NCI-H2196 (cell line): Measurements from ENCODE around the gene KAZN.

ENCODE experiments used
- DNase-seq: peaks from one replicate; lab custom pipeline; 2025; ENCODE audit not compliant: unreplicated experiment; lab: John Stamatoyannopoulos, UW

Gene KAZN

GRCh38 chr1:14739082-14739832, 140.8 kb downstream of the KAZN start:
- DNase-seq = no peak

- no peak for DNase-seq
Measured at GRCh38 chr1:14740016-14740415, 141.5 kb downstream of the KAZN start.

GRCh38 chr1:14741082-14741481, 142.6 kb downstream of the KAZN start:
- DNase-seq = no peak

GRCh38 chr1:14741532-14741931, 143.0 kb downstream of the KAZN start:
- DNase-seq = no peak

GRCh38 chr1:14742181-14742980, 143.9 kb downstream of the KAZN start:
- DNase-seq = no peak

- DNase-seq = no peak
Measured at GRCh38 chr1:14743368-14743767, 144.9 kb downstream of the KAZN start.

- DNase-seq = no peak
Measured at GRCh38 chr1:14745001-14745720, 146.7 kb downstream of the KAZN start.

DNA sequence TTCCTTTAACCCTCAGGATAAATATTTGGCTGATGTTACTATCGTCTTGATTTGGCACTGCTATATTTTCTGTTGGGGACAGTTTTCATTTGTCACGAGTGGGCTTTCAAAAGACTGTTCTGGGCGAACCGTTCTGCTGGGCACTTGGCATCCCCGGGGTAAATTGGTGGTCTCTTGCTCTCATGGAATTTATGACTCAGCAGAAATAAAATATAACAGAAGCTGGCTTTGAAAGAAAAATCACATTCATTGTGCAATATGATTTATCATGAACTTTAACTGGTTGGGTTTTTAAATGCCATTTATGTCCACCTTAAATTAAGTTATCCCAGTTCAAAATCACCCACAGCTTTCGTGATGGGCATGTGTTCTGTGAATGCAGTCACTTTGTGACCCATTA, 147.3 kb downstream of the KAZN start:
- no peak for DNase-seq

- no peak for DNase-seq
Measured at GRCh38 chr1:14746393-14746792, 147.9 kb downstream of the KAZN start.

DNA sequence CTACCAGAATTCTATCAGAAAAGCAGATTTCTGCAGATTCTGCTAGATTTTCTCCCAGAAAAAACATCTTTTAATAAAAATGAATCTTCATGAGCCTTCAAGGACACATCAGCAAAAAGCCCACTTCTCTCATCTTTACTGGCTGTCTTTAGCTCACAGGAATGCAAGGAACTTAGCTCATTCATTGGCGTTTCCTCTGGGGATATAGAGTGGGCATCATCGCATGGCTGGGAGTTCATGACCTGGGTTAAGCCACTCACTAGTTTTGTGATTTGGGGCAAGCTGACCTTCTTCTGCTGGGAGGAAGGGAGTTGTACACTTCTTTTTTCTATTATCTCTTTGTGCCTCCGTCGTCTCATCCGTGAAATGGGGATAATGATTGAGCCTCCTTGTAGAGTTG, 149.7 kb downstream of the KAZN start:
- no peak for DNase-seq

DNA sequence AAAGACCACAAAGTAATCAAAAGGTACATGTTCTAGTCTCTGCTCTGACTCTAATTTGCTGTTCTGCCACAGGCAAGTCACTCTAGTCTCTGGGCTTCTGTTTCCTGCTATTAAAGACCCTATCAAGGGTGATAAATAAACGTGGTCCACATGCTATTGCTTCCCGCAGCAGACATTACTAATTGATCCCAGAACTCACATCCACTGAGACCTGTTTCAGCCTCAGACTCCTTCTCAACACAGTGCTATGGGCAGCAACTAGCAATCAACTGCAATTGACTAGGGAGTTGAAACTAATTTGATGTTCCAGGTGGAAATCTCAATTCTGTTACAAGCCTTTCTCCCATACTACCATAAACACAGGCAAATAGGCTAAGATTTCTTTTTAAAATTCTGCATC, 150.5 kb downstream of the KAZN start:
- no peak for DNase-seq

DNA sequence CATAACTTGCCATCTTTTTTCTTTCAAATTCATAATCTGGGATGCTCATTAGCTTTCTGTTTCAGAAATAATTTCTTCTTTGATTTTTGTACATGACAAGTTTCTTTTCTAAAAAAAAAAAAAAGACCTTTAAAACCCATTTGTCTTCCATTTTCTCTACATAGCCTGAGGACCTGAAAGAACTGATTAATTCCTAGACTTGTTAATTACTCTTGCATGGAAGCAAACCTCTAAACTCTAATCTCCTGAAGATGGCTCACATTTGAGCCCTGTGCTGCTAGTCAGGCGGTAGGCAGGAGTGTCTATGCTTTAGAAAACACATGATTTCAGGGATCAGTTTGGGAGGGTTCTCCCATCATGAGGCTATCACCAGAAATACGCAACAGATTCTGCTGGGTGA, 152.0 kb downstream of the KAZN start:
- no peak for DNase-seq

DNA sequence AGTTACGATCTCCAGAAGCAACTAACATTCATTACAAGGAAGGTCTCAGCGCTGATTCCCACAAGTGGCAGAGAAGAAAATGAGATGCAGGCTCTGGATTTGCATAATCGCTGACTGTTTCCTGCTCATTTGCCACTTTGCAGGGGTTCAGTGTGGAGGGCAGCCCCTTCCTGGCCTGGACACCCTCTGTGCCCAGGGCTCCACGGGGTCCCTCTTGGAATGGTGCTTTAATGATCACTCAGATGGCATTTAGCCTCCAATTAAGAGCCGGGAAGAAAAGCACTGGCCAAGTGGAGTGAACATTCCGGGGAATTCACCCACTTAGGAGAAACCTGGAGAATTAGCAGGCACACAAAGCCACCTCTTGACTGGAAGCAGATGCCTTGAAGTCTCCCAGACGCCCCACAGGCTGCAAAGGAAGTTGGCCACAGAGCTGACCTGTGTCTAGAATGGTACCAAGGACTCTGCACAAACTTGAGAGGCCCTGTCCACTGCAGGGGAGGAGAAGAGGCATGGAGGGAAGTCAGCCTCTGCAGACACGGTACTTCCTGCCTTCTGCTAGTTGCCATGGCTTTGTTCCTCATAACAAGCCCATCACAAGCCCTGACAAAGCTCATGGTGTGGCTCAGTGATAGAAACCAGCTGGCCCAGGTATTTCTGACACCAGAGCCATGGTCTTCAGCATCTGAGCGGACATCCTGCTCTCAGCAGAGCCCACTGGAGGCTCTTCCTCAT, 157.2 kb downstream of the KAZN start:
- DNase-seq = no peak

DNA sequence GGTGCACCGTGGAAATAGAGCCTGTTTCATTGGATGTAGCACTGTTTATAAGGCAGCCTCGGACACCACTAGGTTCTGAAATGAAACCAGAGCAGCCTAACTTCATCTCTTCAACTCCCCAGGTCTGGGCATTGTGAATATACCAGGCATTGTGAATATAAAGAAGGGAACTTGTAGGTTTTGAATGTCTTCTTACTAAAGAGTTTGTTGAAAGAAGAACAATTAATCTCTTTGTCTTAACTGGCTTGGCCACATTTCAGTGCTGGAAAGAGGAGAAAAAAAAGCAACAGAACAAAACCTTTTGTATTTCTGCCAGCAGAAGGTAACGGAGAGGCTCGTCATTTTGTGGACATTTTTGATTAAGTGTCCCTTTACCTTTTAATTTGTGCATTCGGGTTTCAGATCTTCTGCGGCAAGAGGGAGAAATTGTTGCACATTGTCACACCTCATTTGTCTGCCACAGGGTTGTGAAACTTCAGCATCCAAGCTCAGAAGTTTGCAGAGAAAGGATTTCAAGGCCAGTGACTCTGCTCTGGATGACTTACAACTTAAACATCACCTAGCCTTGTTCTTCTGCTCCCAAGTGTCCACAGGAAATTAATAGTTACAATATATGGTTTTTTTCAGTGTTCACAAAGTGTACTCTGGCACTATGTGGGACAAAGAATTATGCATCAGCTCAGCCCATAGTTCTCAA, 158.3 kb downstream of the KAZN start:
- DNase-seq = no peak

- DNase-seq = no peak
Measured at GRCh38 chr1:14757286-14757625, 158.8 kb downstream of the KAZN start.

- no peak for DNase-seq
Measured at GRCh38 chr1:14759042-14759818, 160.7 kb downstream of the KAZN start.

GRCh38 chr1:14759843-14760242, 161.4 kb downstream of the KAZN start:
- no peak for DNase-seq

- no peak for DNase-seq
Measured at GRCh38 chr1:14760780-14761179, 162.3 kb downstream of the KAZN start.

DNA sequence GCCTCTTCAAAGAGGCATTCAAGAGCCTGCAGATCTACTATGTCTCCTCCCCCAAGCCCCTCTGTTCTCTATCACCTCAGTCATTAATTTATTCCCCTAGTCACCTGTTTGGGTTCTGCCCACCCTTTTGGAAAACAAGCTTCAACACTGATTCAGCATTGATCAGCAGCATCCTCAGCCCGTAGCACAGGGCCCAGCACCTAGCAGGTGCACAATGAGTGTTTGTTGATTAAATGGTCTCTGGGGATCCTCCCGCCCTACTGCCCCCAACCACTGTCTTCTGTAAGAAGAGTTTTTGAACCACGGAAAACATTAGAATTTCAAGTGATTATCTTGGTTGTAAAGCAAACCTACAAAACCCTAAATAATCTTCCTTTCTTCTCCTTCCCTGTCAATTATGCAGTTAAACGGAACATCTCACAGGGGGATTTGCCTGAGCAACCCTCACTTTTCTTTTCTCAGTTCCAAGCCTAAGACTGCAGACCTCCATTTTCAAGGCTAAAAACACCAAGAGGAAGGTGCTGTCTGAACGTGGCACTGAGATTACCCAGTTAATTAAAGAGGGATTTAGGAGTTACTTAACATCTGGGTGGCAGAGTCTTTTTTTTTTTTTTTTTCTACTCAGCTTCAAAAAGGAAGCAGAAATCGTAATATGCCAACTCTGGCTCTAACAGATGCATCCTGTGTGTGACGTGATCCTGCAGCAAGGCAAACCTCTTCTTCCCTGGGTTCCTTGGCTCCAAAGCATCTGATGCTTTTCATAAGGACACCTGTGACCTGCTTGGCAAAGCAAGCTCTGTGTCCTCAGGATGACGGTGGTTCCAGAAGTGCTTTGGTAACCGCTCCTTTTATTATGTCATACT, 163.0 kb downstream of the KAZN start:
- no peak for DNase-seq
